DND-41 (cell line): ENCODE data around the gene TAGLN2.

ENCODE experiments used
- EZH2 ChIP-seq: IDR thresholded peaks from 3 replicates; pipeline ENCODE4 v1.6.1; 2012; ENCODE audit warnings: borderline replicate concordance, low read depth, mild to moderate bottlenecking, moderate library complexity, low read length, inconsistent platforms; ENCODE audit not compliant: severe bottlenecking
- TF ChIP-seq, protein P1 (sequence below): IDR thresholded peaks from 2 replicates; pipeline ENCODE4 v1.5.1; 2012; ENCODE audit warnings: borderline replicate concordance, low read length, moderate library complexity, mild to moderate bottlenecking; ENCODE audit not compliant: poor library complexity, severe bottlenecking; ENCODE audit errors: extremely low read depth

- TF ChIP-seq, protein P1, sequence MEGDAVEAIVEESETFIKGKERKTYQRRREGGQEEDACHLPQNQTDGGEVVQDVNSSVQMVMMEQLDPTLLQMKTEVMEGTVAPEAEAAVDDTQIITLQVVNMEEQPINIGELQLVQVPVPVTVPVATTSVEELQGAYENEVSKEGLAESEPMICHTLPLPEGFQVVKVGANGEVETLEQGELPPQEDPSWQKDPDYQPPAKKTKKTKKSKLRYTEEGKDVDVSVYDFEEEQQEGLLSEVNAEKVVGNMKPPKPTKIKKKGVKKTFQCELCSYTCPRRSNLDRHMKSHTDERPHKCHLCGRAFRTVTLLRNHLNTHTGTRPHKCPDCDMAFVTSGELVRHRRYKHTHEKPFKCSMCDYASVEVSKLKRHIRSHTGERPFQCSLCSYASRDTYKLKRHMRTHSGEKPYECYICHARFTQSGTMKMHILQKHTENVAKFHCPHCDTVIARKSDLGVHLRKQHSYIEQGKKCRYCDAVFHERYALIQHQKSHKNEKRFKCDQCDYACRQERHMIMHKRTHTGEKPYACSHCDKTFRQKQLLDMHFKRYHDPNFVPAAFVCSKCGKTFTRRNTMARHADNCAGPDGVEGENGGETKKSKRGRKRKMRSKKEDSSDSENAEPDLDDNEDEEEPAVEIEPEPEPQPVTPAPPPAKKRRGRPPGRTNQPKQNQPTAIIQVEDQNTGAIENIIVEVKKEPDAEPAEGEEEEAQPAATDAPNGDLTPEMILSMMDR = no peak
- TF ChIP-seq EZH2 = no peak
Observed at GRCh38 chr1:159934136-159935039, 9.1 kb upstream of the TAGLN2 start.
